HepG2 (cell line): ENCODE results near the gene LASP1. TPM values are rescaled to one million over a fixed set of nuclear protein-coding genes. Genes with fewer than 3 reads are reported as not detected.

Experiments
- CBX1 ChIP-seq: IDR thresholded peaks from one replicate; pipeline ENCODE4 v1.6.1; 2016; ENCODE audit warnings: antibody characterized with exemption, low read depth
- GTF2F1 ChIP-seq: fragments of 150-350 bp; IDR thresholded peaks from 2 replicates; pipeline ENCODE4 v1.6.1; 2014; ENCODE audit warnings: low read length
- GTF3A ChIP-seq: sonication (generic); formaldehyde crosslinking; conservative IDR thresholded peaks from 2 replicates; pipeline ENCODE4 v1.4.0; 2020; ENCODE audit warnings: mild to moderate bottlenecking, missing genetic modification reagents
- SMC3 ChIP-seq: IDR thresholded peaks from 2 replicates; pipeline ENCODE4 v1.6.1; 2011; ENCODE audit warnings: low read length, improper control_type of control experiment
- ZKSCAN8 ChIP-seq: IDR thresholded peaks from 2 replicates; pipeline ENCODE4 v1.6.1; 2016; ENCODE audit warnings: borderline replicate concordance, missing genetic modification reagents, missing compliant biosample characterization
- ZMAT3 ChIP-seq: sonication (generic); formaldehyde crosslinking; conservative IDR thresholded peaks from 2 replicates; pipeline ENCODE4 v1.7.0; 2021; ENCODE audit warnings: missing genetic modification reagents
- ZMYM4 ChIP-seq: sonication (generic); formaldehyde crosslinking; IDR thresholded peaks from 2 replicates; pipeline ENCODE4 v1.8.1; 2023; ENCODE audit warnings: mild to moderate bottlenecking, missing genetic modification reagents
- ZNF143 ChIP-seq: sonication (generic); formaldehyde crosslinking; IDR thresholded peaks from 2 replicates; pipeline ENCODE4 v1.4.0; 2020; ENCODE audit warnings: missing genetic modification reagents
- ZNF331 ChIP-seq: sonication (generic); formaldehyde crosslinking; IDR thresholded peaks from 2 replicates; pipeline ENCODE4 v1.4.0; 2020; ENCODE audit warnings: missing genetic modification reagents
- ZNF350 ChIP-seq: sonication (generic); formaldehyde crosslinking; IDR thresholded peaks from 2 replicates; pipeline ENCODE4 v1.4.0; 2020; ENCODE audit warnings: mild to moderate bottlenecking, low read depth, missing genetic modification reagents, borderline replicate concordance
- ZNF629 ChIP-seq: sonication (generic); formaldehyde crosslinking; conservative IDR thresholded peaks from 2 replicates; pipeline ENCODE4 v1.5.0; 2020; ENCODE audit warnings: missing genetic modification reagents
- polyA plus RNA-seq, 8 experiments: library from polyadenylated mRNA; depleted of rRNA in 3 of 8; stranded (reverse) in 7 of 8; unstranded in 1 of 8; fragments of >200 nt; fragmentation: Illumina TruSeq in 4 of 8; extraction: Trizol in 4 of 8; gene quantifications; 2 replicates each; pipeline versions ENCODE4 v1.2.1 to v1.2.3, GENCODE V29; 2011 to 2016; ENCODE audit warnings: low read depth in 4 of 8, missing spikeins in 1 of 8, mixed read lengths in 1 of 8; ENCODE audit not compliant: insufficient read depth in 1 of 8
- total RNA-seq, 5 experiments: library from RNA; depleted of rRNA; stranded (reverse); fragments of >200 nt; fragmentation: Illumina TruSeq; extraction: Trizol; gene quantifications; 2 replicates each; pipeline ENCODE4 v1.2.3, GENCODE V29; 2016; ENCODE audit warnings: low read depth in 1 of 5
- TF ChIP-seq, protein P1 (sequence below): sonication (generic); formaldehyde crosslinking; IDR thresholded peaks from 2 replicates; pipeline ENCODE4 v1.5.1; 2020; ENCODE audit warnings: missing genetic modification reagents, mild to moderate bottlenecking, borderline replicate concordance
- TF ChIP-seq, protein P2 (sequence below): sonication (generic); formaldehyde crosslinking; IDR thresholded peaks from 2 replicates; pipeline ENCODE4 v1.5.1; 2020; ENCODE audit warnings: mild to moderate bottlenecking, missing genetic modification reagents, borderline replicate concordance
- TF ChIP-seq, protein P3 (sequence below): sonication (generic); formaldehyde crosslinking; IDR thresholded peaks from 2 replicates; pipeline ENCODE4 v1.4.0; 2020; ENCODE audit warnings: mild to moderate bottlenecking, low read depth, missing genetic modification reagents
- TF ChIP-seq, protein P4 (sequence below): sonication (generic); formaldehyde crosslinking; IDR thresholded peaks from 2 replicates; pipeline ENCODE4 v1.5.0; 2020; ENCODE audit warnings: mild to moderate bottlenecking, missing genetic modification reagents
- TF ChIP-seq, protein P5 (sequence below): sonication (generic); formaldehyde crosslinking; conservative IDR thresholded peaks from 2 replicates; pipeline ENCODE4 v1.4.0; 2020; ENCODE audit warnings: missing genetic modification reagents
- TF ChIP-seq, protein P6 (sequence below): sonication (generic); formaldehyde crosslinking; IDR thresholded peaks from 2 replicates; pipeline ENCODE4 v1.4.0; 2020; ENCODE audit warnings: missing genetic modification reagents
- TF ChIP-seq, protein P7 (sequence below): sonication (generic); formaldehyde crosslinking; IDR thresholded peaks from 2 replicates; pipeline ENCODE4 v1.5.1; 2020; ENCODE audit warnings: mild to moderate bottlenecking, moderate library complexity, missing genetic modification reagents
- TF ChIP-seq, protein P8 (sequence below): sonication (generic); formaldehyde crosslinking; IDR thresholded peaks from 2 replicates; pipeline ENCODE4 v1.9.0; 2021; ENCODE audit warnings: missing genetic modification reagents, borderline replicate concordance

LASP1 gene
- total and polyA plus RNA-seq, 2 of the 13 experiments (the other 11 are each of a cell fraction or from before 2014, with no cell fraction given) = 70.1 to 97.0 TPM

DNA sequence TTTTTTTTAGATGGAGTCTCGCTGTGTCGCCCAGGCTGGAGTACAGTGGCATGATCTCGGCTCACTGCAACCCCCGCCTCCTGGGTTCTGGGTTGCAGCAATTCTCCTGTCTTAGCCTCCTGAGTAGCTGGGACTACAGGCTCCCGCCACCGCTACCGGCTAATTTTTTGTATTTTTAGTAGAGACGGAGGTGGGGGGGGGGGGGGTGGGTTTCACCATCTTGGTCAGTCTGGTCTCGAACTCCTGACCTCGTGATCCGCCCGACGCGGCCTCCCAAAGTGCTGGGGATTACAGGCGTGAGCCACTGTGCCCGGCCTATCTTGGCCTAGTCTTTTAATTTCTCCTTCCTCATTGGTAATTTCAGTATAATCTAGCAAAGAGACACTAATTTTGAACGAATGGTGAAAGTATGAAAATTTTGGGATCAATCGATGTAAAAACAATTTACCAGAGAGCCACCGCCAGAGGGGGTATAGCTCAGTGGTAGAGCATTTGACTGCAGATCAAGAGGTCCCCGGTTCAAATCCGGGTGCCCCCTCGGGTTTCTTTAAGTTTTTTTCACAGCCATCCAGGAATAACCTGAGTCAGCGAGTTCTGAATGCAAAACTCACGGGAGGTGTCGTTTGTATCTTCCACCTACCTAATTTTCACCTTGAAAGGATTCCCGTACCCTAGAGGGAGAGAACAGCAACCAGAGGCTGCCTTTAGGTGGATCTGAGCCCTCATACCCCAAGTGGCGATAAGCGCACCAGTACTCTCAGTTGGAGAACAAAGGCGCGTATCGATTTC is 2.5 kb upstream of the LASP1 start (continued):
- no peak for TF ChIP-seq CBX1
- peak; percentile 41; the same call in 1 of the 2 replicates for TF ChIP-seq ZNF331 (CRISPR knock-in tag)
- TF ChIP-seq, protein P1, sequence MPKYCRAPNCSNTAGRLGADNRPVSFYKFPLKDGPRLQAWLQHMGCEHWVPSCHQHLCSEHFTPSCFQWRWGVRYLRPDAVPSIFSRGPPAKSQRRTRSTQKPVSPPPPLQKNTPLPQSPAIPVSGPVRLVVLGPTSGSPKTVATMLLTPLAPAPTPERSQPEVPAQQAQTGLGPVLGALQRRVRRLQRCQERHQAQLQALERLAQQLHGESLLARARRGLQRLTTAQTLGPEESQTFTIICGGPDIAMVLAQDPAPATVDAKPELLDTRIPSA (CRISPR knock-in tag) = no peak
- peak; percentile 61; the same call in 1 of the 2 replicates for TF ChIP-seq ZKSCAN8
- TF ChIP-seq ZNF629 (CRISPR knock-in tag) = peak; percentile 44; the same call in 1 of the 2 replicates
- TF ChIP-seq, protein P2, sequence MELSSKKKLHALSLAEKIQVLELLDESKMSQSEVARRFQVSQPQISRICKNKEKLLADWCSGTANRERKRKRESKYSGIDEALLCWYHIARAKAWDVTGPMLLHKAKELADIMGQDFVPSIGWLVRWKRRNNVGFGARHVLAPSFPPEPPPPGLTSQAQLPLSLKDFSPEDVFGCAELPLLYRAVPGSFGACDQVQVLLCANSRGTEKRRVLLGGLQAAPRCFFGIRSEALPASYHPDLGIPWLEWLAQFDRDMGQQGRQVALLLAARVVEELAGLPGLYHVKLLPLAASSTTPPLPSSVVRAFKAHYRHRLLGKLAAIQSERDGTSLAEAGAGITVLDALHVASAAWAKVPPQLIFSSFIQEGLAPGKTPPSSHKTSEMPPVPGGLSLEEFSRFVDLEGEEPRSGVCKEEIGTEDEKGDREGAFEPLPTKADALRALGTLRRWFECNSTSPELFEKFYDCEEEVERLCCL (CRISPR knock-in tag) = no peak
- peak; percentile 54 for TF ChIP-seq ZMYM4
- TF ChIP-seq, protein P3, sequence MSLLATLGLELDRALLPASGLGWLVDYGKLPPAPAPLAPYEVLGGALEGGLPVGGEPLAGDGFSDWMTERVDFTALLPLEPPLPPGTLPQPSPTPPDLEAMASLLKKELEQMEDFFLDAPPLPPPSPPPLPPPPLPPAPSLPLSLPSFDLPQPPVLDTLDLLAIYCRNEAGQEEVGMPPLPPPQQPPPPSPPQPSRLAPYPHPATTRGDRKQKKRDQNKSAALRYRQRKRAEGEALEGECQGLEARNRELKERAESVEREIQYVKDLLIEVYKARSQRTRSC (CRISPR knock-in tag) = no peak
- TF ChIP-seq GTF3A (CRISPR knock-in tag) = no peak
- TF ChIP-seq, protein P4, sequence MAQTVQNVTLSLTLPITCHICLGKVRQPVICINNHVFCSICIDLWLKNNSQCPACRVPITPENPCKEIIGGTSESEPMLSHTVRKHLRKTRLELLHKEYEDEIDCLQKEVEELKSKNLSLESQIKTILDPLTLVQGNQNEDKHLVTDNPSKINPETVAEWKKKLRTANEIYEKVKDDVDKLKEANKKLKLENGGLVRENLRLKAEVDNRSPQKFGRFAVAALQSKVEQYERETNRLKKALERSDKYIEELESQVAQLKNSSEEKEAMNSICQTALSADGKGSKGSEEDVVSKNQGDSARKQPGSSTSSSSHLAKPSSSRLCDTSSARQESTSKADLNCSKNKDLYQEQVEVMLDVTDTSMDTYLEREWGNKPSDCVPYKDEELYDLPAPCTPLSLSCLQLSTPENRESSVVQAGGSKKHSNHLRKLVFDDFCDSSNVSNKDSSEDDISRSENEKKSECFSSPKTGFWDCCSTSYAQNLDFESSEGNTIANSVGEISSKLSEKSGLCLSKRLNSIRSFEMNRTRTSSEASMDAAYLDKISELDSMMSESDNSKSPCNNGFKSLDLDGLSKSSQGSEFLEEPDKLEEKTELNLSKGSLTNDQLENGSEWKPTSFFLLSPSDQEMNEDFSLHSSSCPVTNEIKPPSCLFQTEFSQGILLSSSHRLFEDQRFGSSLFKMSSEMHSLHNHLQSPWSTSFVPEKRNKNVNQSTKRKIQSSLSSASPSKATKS = no peak
- TF ChIP-seq, protein P5, sequence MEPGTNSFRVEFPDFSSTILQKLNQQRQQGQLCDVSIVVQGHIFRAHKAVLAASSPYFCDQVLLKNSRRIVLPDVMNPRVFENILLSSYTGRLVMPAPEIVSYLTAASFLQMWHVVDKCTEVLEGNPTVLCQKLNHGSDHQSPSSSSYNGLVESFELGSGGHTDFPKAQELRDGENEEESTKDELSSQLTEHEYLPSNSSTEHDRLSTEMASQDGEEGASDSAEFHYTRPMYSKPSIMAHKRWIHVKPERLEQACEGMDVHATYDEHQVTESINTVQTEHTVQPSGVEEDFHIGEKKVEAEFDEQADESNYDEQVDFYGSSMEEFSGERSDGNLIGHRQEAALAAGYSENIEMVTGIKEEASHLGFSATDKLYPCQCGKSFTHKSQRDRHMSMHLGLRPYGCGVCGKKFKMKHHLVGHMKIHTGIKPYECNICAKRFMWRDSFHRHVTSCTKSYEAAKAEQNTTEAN (CRISPR knock-in tag) = 0 out of 2 replicates have a peak, but pooled peaks have one; percentile 5
- TF ChIP-seq, protein P6, sequence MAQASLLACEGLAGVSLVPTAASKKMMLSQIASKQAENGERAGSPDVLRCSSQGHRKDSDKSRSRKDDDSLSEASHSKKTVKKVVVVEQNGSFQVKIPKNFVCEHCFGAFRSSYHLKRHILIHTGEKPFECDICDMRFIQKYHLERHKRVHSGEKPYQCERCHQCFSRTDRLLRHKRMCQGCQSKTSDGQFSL (CRISPR knock-in tag) = peak; percentile 89
- 0 out of 2 replicates have a peak, but pooled peaks have one; percentile 36 for TF ChIP-seq ZMAT3 (CRISPR knock-in tag)
- no peak for TF ChIP-seq ZNF350 (CRISPR knock-in tag)
- TF ChIP-seq, protein P7, sequence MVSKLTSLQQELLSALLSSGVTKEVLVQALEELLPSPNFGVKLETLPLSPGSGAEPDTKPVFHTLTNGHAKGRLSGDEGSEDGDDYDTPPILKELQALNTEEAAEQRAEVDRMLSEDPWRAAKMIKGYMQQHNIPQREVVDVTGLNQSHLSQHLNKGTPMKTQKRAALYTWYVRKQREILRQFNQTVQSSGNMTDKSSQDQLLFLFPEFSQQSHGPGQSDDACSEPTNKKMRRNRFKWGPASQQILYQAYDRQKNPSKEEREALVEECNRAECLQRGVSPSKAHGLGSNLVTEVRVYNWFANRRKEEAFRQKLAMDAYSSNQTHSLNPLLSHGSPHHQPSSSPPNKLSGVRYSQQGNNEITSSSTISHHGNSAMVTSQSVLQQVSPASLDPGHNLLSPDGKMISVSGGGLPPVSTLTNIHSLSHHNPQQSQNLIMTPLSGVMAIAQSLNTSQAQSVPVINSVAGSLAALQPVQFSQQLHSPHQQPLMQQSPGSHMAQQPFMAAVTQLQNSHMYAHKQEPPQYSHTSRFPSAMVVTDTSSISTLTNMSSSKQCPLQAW (CRISPR knock-in tag) = peak; percentile 47; the same call in 1 of the 2 replicates
- no peak for TF ChIP-seq ZNF143
- peak; percentile 7; the same call in 1 of the 2 replicates for TF ChIP-seq SMC3
- TF ChIP-seq GTF2F1 = 0 out of 2 replicates have a peak, but pooled peaks have one; percentile 14
- TF ChIP-seq, protein P8, sequence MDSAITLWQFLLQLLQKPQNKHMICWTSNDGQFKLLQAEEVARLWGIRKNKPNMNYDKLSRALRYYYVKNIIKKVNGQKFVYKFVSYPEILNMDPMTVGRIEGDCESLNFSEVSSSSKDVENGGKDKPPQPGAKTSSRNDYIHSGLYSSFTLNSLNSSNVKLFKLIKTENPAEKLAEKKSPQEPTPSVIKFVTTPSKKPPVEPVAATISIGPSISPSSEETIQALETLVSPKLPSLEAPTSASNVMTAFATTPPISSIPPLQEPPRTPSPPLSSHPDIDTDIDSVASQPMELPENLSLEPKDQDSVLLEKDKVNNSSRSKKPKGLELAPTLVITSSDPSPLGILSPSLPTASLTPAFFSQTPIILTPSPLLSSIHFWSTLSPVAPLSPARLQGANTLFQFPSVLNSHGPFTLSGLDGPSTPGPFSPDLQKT = no peak
